Activated CD8-positive, alpha-beta memory T cell treated with anti-CD3 and anti-CD28 coated beads, Interleukin-2, amount 50 U/mL, for 24 hours (primary cell): Measurements from ENCODE around the gene KRTAP23-1.

Experiments used
- DNase-seq: peaks from one replicate; pipeline ENCODE4 v3.0.0-alpha.2; 2020; ENCODE audit errors: extremely low read depth

The KRTAP23-1 gene

DNA sequence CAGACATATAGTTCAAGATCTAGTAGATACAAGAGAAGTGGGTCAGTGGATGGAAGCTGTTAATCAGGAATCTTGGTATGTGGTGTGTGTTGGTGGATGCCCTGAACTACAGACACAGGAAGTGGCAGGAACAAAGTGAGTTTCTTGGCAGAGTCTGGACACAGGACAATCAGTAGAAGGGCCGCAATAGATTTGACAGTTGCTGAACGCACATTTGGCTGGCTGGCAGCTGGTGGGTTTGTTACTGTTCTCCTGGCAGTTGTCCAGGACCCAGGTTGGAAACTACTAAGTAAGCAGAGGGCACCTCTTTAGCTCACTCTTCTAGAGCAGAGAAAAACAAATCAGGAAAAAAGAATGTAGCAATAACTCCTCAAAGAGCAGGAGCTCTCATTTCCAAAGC, 41.5 kb downstream of the KRTAP23-1 start:
- DNase-seq: no peak

DNA sequence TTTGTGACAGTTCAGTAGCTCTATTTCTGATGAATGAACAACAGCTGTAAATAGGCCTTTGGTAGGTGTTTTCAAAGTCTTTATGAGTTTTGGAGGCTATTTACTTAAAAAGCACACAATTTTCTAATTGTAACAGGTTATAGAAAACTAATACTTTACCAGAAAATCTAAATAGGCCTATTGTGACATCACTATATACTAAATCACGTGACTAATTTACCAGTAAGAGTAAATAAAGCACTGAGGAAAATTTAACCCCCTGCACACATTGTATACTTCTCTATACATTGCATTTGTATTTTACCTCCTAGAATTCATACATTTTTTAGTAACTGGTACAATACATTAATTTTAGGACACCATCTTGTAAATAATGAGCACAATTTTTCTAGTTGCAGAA, 43.3 kb downstream of the KRTAP23-1 start:
- DNase-seq: no peak
